Kidney epithelial cell (primary cell): Measurements from ENCODE around the gene RORB. TPM values are rescaled to one million over a fixed set of nuclear protein-coding genes. Genes with fewer than 3 reads are reported as not detected.

ENCODE experiments used
- DNase-seq: peaks from one replicate; pipeline ENCODE4 v3.0.0-alpha.2; 2010; ENCODE audit warnings: low read depth
- H3K27me3 ChIP-seq: 2 replicates; pipeline ENCODE4 v1.6.0; 2011; ENCODE audit warnings: low read length; ENCODE audit not compliant: control insufficient read depth, insufficient read depth
- H3K36me3 ChIP-seq: 2 replicates; pipeline ENCODE4 v1.5.1; 2011; ENCODE audit warnings: low read length; ENCODE audit not compliant: control insufficient read depth, insufficient read depth
- H3K4me3 ChIP-seq: 2 replicates; pipeline ENCODE4 v1.5.1; 2011; ENCODE audit warnings: low read depth, mild to moderate bottlenecking, control low read depth, low read length
- total RNA-seq: library from RNA; depleted of rRNA; stranded (reverse); fragments of >200 nt; gene quantifications from 2 replicates; pipeline ENCODE4 v1.2.3, GENCODE V29; 2015
- TF ChIP-seq, protein P1 (sequence below): IDR thresholded peaks from 2 replicates; pipeline ENCODE4 v1.5.1; 2011; ENCODE audit warnings: mild to moderate bottlenecking, moderate library complexity, low read length, control low read depth, inconsistent platforms; ENCODE audit not compliant: insufficient read depth, poor library complexity, severe bottlenecking

RORB gene
- total RNA-seq, 1 donor from 2014 or later = not detected

DNA sequence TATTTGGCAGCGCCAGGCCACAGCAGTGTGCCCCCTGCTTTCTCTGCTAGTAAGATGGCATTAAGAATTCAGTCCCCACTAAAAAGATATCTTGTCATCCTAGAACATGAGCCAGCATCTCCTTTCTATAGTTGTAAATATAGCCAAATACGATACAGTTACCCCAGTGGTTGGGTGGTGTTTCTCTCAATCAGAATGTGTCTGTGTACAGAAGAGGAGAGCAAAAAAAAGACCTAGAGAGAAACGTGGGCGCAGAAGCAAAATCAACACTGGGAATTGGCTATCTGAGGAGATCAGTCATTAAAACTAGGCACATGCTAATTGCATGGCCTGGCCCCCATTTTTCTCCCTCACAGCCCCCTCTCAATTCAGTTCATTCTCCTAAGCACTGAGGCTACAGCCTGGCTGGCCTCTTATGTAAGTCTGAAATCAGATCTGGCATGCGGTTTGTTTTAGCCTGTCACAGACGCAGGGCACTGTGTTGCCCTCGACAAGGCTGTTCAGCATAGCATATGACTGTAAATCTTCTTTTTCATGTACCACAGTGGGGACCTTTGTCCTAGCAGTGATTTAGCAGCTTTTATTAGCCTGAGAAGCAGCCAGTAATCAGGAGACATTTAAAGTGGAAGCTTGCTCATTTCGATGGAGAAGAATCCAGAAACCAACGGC lies 57.8 kb downstream of the RORB start:
- Histone ChIP-seq H3K36me3 (no peaks in the 10 kb centered on the region), H3K4me3 (no peak overlapping the region), H3K27me3 (no peaks in the 10 kb centered on the region)
- TF ChIP-seq, protein P1, sequence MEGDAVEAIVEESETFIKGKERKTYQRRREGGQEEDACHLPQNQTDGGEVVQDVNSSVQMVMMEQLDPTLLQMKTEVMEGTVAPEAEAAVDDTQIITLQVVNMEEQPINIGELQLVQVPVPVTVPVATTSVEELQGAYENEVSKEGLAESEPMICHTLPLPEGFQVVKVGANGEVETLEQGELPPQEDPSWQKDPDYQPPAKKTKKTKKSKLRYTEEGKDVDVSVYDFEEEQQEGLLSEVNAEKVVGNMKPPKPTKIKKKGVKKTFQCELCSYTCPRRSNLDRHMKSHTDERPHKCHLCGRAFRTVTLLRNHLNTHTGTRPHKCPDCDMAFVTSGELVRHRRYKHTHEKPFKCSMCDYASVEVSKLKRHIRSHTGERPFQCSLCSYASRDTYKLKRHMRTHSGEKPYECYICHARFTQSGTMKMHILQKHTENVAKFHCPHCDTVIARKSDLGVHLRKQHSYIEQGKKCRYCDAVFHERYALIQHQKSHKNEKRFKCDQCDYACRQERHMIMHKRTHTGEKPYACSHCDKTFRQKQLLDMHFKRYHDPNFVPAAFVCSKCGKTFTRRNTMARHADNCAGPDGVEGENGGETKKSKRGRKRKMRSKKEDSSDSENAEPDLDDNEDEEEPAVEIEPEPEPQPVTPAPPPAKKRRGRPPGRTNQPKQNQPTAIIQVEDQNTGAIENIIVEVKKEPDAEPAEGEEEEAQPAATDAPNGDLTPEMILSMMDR = no peak
- no peak for DNase-seq

DNA sequence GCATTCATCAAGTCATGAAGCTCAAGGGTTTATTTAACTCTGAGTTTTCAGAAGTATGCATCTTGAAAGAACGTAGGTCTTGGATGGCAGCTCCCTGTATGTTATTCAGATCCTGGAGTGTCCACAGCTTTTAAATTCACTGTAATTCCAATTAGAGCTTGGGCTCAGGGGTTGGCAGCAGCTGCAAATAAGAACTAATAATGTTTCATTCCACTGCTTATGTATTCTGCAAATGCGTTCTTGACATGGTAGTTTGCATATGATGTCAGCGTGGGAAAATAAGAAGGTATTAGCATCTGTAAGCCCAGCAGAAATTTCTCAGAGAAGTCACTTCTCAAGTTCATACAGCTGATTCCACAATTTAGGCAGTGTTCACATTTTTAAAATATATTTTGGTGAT lies 58.4 kb downstream of the RORB start:
- Histone ChIP-seq H3K4me3 (no peak overlapping the region), H3K36me3 (no peaks in the 10 kb centered on the region), H3K27me3 (no peaks in the 10 kb centered on the region)
- DNase-seq = no peak
- TF ChIP-seq, protein P1 = no peak

DNA sequence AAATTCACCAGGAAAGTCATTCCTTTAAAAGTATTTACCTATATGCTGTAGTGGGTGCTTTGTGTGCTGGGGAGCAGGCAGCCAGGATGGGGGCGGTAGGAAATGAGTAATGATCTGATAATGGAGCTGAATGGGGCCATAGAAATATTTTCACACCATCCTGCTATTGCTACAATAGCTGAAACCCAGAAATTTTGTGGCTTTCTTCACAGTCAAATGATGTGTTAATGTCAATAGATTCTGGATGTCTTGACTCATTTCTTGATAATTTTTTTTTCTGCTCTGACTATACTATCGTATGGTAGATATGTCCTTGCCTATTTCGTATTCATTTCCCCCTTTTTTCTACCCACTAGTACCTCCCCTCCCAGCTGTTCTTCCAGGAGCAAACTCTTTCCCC lies 59.5 kb downstream of the RORB start:
- Histone ChIP-seq H3K4me3 (no peak overlapping the region), H3K36me3 (no peaks in the 10 kb centered on the region), H3K27me3 (no peaks in the 10 kb centered on the region)
- TF ChIP-seq, protein P1 = no peak
- DNase-seq = no peak

DNA sequence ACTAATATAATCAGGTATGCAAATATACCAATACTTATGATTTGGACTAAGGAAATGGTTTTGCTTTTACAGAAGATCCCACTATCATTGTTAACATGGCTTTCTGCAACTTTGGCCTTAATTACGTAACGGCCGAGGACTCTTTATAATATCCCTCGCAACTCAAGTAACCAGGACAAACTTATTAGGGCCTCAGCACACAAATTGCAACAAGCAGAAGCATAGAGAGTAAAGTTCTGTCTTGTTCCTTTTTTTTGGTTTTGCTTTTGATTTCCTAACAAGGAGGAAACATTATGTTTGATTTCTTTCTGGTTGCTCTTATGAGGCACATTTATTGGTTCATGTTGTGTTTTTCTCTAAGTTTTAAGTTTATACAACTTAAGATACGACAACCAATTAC lies 60.4 kb downstream of the RORB start:
- Histone ChIP-seq H3K27me3 (no peaks in the 10 kb centered on the region), H3K4me3 (no peak overlapping the region), H3K36me3 (no peaks in the 10 kb centered on the region)
- TF ChIP-seq, protein P1 = no peak
- no peak for DNase-seq

DNA sequence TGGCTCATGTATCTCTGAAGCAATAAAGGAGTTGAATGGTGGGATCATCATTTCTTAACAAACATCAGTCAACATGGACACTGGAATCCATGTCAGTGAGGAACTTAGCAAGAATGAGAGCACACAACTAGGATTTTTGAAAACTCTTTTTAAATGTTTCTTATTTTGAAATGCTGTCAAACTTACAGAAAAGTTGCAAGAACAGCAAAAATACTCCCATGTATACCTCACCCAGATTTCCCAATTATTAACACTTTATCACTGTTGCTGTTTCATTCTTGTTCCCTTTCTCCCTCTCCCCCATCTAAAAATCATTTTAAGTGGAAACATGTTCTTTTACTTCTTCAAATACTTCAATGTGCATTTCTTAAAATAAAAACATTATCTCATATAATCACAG lies 65.5 kb downstream of the RORB start:
- Histone ChIP-seq H3K36me3 (no peaks in the 10 kb centered on the region), H3K4me3 (no peak overlapping the region), H3K27me3 (no peaks in the 10 kb centered on the region)
- DNase-seq = no peak
- TF ChIP-seq, protein P1 = no peak

DNA sequence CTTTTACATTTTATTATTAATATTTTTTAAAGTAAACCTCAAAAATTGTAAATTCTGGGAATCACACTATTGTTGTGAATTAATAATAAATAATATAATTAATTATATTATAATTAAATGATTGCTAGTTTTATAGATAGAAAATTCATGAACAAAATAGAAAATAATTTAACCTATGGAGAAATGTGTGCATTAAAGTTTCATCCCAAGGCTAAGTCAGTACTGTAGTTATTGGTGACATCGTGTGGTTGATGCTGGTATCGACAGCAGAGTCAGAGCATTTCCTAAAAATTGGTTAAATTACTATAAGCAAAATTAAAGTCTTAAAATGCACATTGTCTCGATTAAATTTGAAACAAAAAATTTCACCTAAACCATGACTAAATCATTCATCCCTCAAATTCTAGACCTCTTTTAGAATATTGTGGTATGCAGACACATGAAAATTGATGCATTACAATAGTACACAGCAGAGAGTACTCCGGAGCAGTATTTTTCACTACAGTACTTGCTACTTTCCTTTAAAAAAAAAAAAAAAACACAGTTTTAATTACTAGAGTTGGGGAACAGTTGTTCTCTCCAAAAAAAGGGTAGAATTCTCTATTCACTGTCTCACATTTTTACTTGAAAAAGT lies 73.9 kb downstream of the RORB start:
- TF ChIP-seq, protein P1 = peak; percentile 74
- DNase-seq = no peak
- H3K27me3 ChIP-seq = no peaks in the 10 kb centered on the region
- no peaks in the 10 kb centered on the region for H3K36me3 ChIP-seq
- no peak overlapping the region for H3K4me3 ChIP-seq
